ENCODE results near the gene SLC9A9.

DNA sequence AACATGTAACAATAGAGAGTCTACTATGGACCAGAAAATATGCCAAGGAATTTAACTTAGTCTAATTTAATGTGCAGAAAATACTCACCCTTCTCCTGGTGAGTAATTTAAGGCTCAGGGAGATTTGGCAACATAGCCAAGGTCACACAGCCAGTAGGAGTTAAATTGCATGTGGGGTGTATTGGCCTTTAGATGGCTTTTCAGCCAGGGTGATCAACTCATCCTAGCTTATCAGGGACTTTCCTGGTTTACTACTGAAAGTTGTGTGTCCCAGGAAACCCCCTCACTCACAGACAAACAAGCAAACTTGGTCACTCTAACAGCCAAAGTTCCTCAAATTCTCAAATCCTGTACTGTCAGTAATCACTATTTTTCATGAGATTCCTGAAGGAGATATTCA lies 2.6 kb upstream of the SLC9A9 start:
- TF ChIP-seq, protein P1, sequence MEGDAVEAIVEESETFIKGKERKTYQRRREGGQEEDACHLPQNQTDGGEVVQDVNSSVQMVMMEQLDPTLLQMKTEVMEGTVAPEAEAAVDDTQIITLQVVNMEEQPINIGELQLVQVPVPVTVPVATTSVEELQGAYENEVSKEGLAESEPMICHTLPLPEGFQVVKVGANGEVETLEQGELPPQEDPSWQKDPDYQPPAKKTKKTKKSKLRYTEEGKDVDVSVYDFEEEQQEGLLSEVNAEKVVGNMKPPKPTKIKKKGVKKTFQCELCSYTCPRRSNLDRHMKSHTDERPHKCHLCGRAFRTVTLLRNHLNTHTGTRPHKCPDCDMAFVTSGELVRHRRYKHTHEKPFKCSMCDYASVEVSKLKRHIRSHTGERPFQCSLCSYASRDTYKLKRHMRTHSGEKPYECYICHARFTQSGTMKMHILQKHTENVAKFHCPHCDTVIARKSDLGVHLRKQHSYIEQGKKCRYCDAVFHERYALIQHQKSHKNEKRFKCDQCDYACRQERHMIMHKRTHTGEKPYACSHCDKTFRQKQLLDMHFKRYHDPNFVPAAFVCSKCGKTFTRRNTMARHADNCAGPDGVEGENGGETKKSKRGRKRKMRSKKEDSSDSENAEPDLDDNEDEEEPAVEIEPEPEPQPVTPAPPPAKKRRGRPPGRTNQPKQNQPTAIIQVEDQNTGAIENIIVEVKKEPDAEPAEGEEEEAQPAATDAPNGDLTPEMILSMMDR (optimal IDR thresholded peaks at IDR 0.05 in 1 of 3, IDR thresholded peaks at IDR 0.05 in 1 of 3, conservative IDR thresholded peaks at IDR 0.05 in 1 of 3; ENCODE audit: extremely low read depth in 1 of 3, insufficient read depth in 2 of 3, low read length in 3 of 3), result no peak
- no peak for TF ChIP-seq EZH2 (IDR thresholded peaks at IDR 0.05; ENCODE audit: low read length)

Measured in keratinocyte (primary cell).